ENCODE measurements around the gene ESPL1.
A peak's percentile ranks its signal among the peaks of the same experiment; 100 is the strongest.
"Not testable (repeated sequence)": the region's sequence is repeated elsewhere in the genome, so short reads cannot be mapped to it uniquely, and the experiment has no call there.

ESPL1 gene

DNA sequence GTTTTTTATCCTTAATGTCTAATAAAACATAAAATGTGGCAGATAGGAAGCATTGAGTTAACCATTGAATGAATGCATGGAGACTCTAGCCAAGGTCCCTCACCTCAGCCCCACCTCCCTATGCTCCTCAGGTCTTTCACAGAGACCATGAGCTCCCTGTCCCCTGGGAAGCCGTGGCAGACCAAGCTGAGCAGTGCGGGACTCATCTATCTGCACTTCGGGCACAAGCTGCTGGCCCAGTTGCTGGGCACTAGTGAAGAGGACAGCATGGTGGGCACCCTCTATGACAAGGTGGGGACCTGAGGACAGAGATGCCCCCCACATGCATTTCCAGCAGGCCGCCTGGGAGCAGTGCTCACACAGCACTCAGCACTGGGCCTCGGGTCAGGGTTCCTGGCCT, 34.8 kb downstream of the ESPL1 start:
- DNase-seq = no peak

DNA sequence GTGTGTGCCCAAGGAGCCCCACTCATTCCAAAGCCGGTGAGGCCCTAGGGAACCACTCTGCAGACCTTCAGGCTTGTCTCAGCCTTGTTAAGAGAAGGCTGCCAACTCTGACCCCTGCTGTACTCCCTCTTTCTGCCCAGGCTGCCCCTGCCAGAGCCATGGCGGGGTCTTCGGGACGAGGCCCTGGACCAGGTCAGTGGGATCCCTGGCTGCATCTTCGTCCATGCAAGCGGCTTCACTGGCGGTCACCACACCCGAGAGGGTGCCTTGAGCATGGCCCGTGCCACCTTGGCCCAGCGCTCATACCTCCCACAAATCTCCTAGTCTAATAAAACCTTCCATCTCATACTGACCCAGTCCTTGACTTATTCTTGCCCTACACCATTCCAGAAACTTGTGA, 38.7 kb downstream of the ESPL1 start:
- DNase-seq = no peak

- no peak for DNase-seq
Measured at GRCh38 chr12:53308276-53308675, 40.2 kb downstream of the ESPL1 start.

- DNase-seq = no peak
Measured at GRCh38 chr12:53313996-53314395, 45.9 kb downstream of the ESPL1 start.

DNA sequence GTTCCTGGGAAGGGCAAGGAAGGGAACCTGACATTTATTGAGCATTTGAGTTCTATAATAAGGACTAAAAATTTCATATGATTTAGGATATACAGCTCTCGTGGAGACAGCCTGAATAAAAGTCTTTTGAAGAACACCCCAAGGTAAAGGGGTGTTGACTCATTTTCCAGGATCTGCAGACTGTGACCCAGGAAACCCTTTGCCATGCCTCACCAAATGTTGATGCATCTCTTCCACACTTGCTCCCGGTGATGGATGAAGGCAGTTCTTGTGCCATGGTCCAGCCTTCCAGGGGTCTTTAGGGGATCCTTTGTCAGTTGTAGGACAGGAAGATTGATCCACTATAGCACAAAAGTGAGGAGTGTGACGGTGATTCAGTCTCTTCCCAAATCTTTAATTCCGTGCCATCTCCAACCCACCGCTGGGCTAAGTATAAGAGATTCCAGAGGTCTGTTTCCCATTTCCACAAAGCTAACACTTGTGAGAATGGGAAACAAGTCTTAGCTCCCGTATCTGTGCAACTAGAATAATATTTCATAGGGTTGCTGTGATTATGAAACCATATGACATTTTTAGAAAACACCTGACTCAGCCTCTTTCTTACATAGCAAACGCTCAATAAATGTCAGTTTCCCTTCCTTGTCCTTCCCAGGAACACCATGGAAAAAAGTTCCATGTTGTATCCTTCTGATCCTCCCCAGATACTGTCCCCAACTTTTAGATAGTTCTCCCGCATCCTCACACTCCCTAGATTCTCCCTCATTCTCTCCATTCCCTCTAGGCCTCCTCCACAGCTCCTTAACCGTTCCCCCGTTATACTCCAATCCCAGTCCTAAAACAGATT, 52.5 kb downstream of the ESPL1 start:
- no peak for DNase-seq

- DNase-seq = peak; percentile 66
Measured at GRCh38 chr12:53324113-53324778, 56.1 kb downstream of the ESPL1 start.

DNA sequence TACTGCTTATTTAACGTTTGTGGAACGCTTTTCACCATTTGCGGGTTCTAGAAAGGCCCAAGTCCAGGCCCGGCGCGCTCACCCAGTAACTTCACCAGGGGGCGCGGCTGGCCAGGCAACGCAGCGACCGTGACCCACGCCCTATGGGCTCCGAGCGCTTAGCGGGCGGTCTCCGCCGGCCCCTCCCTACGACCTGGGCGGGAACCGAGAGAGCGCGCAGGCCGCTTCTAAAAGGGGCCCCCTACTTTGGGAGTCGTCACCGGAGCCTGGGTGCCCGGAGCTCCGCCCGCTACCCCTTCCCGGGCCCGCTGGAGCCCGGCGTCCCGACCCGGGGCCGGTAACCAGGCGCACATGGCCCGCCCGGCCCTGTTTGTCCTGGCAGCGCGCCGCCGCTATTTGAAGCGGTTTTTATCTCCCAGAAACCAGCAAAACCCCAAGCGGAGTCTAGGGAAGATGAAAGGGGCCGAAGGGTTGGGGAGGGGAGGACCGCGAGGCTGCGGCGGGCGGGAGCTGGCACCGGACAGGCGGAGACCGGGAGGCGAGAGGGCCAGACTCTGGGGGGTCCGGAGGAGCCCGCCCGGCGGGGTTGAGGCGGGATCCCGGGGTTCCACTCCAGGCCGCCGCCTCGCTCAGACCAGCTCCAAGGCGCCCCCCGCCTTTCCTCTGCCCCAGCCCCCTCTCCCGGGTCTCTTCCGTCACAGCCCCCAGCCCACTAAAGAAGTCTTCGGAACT, 56.8 kb downstream of the ESPL1 start:
- DNase-seq = peak; percentile 90

DNA sequence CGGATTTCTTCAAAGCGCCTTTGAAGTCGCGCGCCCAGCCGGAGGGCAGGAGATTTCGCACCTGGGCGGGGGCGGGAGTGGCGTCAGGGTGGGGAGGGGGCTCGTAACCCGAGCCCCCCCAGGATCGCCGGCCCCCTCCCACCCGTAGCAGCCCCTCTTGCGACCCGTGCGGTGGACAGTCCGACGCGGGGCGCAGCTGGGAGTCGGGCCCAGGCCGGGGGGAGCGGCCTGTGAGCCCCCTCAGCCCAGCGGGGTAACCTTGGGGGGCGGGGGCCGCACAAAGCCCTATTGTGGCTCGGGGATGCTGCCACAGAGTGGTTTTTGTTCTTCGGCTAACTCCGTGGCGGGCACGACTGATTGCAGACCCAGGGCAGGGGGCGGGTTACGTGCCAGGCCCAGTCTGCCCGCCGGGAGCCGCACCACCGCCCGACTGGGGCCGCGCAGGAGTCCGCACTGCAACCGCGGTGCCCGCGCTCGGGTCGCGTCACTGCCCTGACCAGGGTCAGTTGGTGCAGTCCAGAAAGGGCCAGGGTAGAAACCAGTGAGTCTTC, 57.5 kb downstream of the ESPL1 start:
- peak; percentile 24 for DNase-seq

DNA sequence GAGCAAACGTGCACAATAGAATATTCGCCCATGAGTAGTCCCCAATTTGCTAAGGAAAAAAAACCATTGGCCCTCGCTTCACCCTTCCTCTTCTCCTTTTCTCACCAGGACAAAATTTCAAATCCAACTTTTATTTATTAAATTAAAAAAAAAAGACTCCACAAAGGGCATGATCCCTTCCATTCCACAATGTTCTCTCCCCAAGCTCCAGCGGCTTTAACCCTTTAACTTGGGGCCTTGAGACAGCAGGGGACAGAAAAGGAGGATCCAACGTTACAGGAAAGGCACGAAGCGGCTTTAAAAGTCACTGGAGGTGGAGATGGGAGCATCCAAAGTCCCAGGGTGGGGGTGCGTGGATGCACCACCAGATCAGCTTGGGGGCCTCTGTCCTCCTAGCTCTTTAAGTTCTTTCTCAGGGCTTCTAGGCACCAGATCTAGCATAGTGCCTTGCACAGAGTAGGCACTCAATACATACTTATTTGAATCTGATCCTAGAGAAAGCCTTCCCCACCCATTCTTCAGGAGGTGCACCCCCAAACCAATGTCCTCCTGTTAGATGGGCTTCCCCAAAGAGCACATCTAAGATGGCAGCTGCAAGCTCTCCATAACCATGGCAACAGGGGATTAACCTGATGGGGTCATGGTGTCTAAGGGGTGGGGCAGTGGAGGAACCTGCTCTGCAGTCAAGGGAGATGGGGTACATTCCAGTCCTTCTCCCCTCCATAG, 58.5 kb downstream of the ESPL1 start:
- no peak for DNase-seq

GRCh38 chr12:53327435-53328042, 59.4 kb downstream of the ESPL1 start:
- no peak for DNase-seq

DNA sequence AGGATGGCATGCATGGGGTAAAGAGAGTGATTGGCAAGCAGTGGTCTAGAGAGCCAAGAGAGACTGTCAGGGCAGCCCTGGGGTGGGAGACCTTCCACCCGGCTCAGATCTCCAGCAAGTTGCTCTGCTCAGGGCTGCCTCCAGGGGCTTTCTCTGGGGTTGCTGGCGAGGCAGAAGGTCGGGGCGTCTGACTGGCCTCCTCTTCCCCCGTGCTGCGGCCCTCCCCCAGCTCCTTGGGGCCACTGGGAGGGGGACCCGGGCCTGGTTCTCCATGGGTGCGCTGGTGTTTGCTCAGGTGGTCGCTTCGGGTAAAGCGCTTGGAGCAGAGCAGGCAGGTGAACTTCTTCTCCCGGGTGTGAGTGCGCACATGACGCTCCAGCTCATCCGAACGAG, 59.9 kb downstream of the ESPL1 start:
- DNase-seq = no peak

DNA sequence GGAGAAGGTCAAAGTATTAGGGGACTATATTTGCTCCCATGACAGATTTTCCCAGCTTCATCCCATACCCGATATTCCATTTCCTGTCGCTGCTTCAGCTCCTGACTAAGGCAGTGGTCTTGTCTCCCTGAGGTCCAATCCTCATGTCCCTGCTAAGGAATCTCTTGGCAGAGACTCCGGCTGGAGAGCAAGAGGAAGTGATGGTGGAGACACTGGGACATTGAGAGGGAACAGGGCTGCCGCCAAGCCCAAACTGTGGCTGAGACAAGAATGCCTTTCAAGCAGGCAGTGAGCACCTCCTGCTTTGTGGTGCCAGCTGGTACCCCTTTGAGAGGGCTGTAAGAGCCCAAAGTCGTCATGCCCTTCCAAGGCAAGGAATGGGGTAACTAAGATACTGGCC, 62.6 kb downstream of the ESPL1 start:
- DNase-seq = no peak

GRCh38 chr12:53332339-53332738, 64.2 kb downstream of the ESPL1 start:
- not testable (repeated sequence) for DNase-seq

DNA sequence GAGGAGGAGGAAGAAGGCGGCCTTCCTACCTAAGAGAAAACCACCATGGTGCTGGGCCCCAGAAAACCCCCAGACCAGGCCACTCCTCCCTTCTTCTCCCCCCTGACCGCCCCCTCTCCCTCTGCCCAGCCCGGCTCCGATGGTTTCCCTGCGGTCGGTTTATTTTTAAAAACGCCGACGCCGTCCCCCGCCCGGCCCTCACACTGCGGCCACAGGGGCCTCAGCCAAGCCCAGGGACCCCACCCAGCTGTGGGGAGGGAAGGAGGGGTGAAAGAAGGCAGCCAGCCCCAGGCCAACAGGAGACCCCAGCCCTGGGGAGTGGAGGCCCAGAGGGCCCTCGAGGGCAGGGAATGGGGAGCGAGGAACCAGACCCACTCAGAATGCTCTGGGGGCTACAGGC, 64.6 kb downstream of the ESPL1 start:
- no peak for DNase-seq

- no peak for DNase-seq
Measured at GRCh38 chr12:53333289-53333688, 65.2 kb downstream of the ESPL1 start.

DNA sequence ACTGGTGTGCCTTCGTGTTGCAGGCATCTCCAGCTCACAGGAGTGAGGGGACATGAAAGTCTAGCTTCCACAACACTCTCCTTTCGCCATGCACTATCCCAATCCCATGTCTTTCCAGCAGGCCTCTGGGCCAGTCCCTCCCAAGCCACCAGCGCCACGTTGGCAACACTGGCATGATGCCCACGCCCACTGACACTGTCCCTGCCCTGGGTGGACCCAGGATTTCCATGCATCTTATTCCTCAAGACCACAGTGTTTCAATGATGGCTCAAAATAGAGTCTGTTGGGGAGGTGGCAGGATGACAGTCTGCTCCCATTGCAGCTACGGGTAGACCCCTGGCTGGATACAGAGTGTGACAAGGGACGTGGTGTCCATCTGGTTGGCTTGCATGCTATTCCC, 65.7 kb downstream of the ESPL1 start:
- DNase-seq = no peak

DNA sequence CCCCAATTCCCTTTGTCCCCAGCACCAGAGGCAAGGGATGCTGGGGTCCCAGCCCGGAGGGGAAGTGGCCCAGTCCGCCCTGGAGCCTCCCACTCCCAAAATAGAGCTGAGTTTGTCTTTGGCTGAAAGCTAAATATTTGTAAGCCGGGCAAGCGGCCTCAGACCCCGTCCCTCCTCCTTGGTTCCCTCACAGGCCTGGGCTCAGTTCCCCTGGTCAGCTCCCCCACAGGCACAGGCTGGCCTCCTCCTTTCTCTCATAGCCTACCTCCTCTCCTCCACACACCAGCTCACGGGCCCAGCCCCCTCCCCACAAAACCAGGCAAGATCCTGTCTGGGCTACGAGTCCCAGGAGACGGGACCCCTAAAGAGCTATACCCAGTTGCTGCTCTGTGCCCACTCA, 66.7 kb downstream of the ESPL1 start:
- DNase-seq = no peak

GRCh38 chr12:53336181-53336681, 68.1 kb downstream of the ESPL1 start, which contains the start of gene SP7:
Gene SP7, minus strand, starts transcription at chr12:53336354. Its CDS starts 708 bp downstream, at chr12:53335646.
- no peak for DNase-seq

DNA sequence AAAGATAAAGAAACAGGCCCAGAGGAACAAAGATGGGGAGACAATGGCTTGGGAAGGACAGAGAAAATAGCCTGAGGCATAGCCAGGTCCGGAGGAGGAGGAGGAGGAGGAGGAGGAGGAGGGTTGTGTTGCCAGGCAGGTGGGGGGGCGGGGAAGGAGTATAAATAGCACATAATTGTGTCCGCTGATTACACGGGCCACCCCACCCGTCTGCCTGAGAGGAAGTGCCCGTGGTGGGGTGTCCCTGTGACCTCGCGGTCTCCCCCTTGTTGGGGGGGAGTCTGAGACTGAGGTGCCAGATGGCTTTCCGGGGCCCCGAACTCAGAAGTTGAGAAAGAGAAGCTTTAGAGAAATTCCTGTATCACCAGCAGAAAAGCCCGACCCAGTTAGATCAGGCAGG, 69.9 kb downstream of the ESPL1 start:
- DNase-seq = no peak

DNA sequence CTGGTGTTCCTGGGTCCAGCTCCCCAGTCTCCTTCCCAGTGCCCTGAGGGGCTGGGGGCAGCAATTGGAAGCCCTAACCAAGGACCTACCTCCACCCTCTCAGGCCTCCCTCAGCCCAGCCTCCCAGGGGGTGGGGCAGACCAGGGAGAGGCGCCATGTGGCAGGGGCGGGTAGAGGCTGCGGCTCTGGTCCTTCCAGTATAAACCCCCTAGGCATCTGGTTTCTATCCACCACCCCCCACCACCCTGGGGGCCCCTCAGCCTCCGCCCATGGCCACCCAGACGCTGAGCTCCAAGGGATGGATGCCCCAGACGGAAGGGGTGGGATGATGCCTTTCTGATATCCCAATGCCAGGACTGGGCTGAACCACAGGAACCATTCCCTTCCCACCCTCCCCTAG, 70.8 kb downstream of the ESPL1 start:
- DNase-seq = no peak

DNA sequence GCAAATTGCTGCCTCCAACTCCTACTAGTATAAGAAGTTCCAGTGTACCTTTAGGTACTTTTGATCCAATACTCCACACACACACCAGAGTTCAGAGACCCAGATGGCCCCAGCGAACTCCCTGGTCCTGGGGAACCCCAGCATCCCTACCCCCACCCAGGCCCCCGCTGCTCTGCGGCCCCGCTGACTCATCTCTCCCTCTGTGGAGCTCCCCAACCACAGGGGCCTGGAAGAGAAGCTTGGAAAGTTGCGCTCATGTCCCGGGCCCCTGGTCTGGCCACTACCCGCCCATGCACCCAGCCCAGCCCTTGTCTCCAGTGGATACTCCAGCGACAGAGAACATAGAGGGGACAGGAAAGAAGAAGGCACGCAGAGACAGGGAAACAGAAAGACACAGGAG, 72.3 kb downstream of the ESPL1 start:
- no peak for DNase-seq
